Measurements from ENCODE around the gene MT4. TPM values are rescaled to one million over a fixed set of nuclear protein-coding genes. Genes with fewer than 3 reads are reported as not detected.

MT4 gene
- total RNA-seq, 1 experiment from 2014 or later: not detected

DNA sequence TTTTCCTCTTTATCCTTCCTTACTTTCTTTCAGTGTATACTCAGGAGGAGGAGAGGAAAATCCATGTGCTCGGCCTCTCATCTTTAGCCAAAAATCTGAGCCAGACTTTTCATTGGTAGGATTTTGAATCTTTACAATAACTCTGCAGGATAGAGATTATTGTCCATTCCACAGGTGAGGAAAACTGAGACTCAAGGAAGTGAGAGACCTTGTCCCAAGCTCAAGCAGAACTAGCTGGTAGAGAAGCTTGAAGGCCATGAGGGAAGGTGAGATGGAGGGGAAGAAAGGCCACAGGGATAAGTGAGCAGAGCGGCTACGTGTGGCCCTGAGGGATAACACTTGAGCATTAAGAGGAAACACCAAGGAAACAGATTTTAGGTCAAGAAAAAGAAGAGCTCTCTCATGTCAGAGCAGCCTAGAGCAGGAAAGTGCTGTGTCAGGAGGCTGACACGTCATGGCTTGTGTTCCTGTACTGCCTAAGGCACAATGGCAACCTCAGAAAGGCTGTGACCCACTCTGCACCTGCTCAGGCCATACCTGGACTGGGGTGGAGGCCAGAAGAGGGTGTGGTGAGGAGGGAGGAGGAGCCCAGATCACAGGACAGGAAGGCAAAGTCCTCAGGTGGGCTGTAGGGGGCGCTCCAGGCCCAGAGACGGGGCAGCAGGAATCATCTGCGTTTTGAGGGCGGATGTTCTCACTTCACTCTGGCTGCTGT, 11.9 kb downstream of the MT4 start (continued):
- TF ChIP-seq, protein P1, sequence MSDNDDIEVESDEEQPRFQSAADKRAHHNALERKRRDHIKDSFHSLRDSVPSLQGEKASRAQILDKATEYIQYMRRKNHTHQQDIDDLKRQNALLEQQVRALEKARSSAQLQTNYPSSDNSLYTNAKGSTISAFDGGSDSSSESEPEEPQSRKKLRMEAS (CRISPR knock-in tag; IDR thresholded peaks at IDR 0.05): no peak
- no peak for TF ChIP-seq ZNF396 (CRISPR knock-in tag; IDR thresholded peaks at IDR 0.05; ENCODE audit: borderline replicate concordance)
- peak; percentile 34; the same call in 1 of the 2 replicates for TF ChIP-seq GABPB1 (CRISPR knock-in tag; IDR thresholded peaks at IDR 0.05)
- no peak for TF ChIP-seq SMAD3 (CRISPR knock-in tag; IDR thresholded peaks at IDR 0.05; ENCODE audit: borderline replicate concordance)
- TF ChIP-seq HMGA2 (CRISPR knock-in tag; IDR thresholded peaks at IDR 0.05): no peak
- TF ChIP-seq, protein P2, sequence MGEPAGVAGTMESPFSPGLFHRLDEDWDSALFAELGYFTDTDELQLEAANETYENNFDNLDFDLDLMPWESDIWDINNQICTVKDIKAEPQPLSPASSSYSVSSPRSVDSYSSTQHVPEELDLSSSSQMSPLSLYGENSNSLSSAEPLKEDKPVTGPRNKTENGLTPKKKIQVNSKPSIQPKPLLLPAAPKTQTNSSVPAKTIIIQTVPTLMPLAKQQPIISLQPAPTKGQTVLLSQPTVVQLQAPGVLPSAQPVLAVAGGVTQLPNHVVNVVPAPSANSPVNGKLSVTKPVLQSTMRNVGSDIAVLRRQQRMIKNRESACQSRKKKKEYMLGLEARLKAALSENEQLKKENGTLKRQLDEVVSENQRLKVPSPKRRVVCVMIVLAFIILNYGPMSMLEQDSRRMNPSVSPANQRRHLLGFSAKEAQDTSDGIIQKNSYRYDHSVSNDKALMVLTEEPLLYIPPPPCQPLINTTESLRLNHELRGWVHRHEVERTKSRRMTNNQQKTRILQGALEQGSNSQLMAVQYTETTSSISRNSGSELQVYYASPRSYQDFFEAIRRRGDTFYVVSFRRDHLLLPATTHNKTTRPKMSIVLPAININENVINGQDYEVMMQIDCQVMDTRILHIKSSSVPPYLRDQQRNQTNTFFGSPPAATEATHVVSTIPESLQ (CRISPR knock-in tag; IDR thresholded peaks at IDR 0.05): no peak

DNA sequence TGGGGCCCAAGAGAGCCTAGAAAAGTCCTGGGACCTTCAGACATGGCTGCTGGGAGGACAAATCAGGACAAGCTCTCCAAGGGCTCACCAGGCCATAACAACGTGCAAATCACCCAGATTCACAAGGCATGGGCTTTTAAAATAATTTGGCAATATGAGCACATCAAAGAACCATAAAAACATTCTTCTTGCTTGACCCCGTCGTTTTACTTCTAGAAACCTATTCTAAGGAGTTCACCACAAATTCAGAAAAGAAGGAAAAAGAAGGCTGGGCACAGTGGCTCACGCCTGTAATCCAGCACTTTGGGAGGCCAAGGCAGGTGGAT, 12.4 kb downstream of the MT4 start:
- Mint-ChIP-seq H3K36me3 (no peaks in the 10 kb centered on the region), H3K4me1 (no peaks in the 10 kb centered on the region), H3K9me3 (peaks cover 11% of the 10 kb centered on the region), H3K27me3 (ENCODE audit: low read depth) (peaks cover 4% of the 10 kb centered on the region), H3K27ac (no peak overlapping the region), H3K4me3 (no peak overlapping the region)
- POLR2A ChIA-PET: interaction anchor here (0.5 kb wide), 1 partner anchor 226 kb away, joined by 4 read pairs; no protein-coding TSS in a partner anchor
- no peak for DNase-seq (ENCODE audit: low spot score)
- CTCF ChIA-PET: interaction anchor here (0.8 to 3.0 kb wide), 7 partner anchors 15 to 216 kb away, joined by 3 to 24 read pairs (median 6); no protein-coding TSS in a partner anchor
- TF ChIP-seq ELF4 (CRISPR knock-in tag; IDR thresholded peaks at IDR 0.05; ENCODE audit: low read depth): no peak
- TF ChIP-seq, protein P1 (CRISPR knock-in tag; IDR thresholded peaks at IDR 0.05): no peak
- no peak for TF ChIP-seq NFATC4 (CRISPR knock-in tag; IDR thresholded peaks at IDR 0.05)
- TF ChIP-seq, protein P3, sequence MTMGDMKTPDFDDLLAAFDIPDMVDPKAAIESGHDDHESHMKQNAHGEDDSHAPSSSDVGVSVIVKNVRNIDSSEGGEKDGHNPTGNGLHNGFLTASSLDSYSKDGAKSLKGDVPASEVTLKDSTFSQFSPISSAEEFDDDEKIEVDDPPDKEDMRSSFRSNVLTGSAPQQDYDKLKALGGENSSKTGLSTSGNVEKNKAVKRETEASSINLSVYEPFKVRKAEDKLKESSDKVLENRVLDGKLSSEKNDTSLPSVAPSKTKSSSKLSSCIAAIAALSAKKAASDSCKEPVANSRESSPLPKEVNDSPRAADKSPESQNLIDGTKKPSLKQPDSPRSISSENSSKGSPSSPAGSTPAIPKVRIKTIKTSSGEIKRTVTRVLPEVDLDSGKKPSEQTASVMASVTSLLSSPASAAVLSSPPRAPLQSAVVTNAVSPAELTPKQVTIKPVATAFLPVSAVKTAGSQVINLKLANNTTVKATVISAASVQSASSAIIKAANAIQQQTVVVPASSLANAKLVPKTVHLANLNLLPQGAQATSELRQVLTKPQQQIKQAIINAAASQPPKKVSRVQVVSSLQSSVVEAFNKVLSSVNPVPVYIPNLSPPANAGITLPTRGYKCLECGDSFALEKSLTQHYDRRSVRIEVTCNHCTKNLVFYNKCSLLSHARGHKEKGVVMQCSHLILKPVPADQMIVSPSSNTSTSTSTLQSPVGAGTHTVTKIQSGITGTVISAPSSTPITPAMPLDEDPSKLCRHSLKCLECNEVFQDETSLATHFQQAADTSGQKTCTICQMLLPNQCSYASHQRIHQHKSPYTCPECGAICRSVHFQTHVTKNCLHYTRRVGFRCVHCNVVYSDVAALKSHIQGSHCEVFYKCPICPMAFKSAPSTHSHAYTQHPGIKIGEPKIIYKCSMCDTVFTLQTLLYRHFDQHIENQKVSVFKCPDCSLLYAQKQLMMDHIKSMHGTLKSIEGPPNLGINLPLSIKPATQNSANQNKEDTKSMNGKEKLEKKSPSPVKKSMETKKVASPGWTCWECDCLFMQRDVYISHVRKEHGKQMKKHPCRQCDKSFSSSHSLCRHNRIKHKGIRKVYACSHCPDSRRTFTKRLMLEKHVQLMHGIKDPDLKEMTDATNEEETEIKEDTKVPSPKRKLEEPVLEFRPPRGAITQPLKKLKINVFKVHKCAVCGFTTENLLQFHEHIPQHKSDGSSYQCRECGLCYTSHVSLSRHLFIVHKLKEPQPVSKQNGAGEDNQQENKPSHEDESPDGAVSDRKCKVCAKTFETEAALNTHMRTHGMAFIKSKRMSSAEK (CRISPR knock-in tag; IDR thresholded peaks at IDR 0.05; ENCODE audit: borderline replicate concordance): no peak
- no peak for ATAC-seq

DNA sequence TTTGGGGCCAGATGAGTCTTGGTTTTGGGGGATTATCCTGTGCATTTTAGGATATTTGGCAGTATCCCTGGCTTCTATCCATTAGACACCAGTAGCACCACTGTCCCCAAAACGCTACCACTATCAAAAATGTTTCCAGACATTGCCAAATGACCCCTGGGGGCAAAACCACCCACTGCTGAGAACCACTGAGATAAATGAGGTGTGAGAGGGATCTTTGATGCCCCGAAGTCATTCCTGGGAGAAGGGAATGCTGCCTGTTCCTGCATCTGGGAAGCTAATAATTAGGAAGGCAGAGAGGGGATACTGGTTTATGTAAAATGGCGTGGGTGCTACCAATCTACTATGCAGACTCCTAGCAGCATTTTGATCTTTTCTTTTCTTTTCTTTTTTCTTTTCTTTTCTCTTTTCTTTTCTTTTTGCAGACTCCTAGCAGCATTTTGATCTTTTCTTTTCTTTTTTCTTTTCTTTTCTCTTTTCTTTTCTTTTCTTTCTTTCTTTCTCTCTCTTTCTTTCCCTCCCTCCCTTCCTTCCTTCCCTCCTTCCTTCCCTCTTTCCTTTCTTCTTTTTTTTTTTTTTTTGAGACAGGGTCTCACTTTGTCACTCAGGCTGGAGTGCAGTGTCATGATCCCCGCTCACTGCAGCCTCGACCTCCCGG, 15.6 kb downstream of the MT4 start:
- no peak for DNase-seq (ENCODE audit: low spot score)
- Mint-ChIP-seq H3K9me3 (no peaks in the 10 kb centered on the region), H3K27ac (no peak overlapping the region), H3K27me3 (ENCODE audit: low read depth) (peaks cover 3% of the 10 kb centered on the region), H3K4me1 (peaks cover 7% of the 10 kb centered on the region; the same call in 1 of the 2 replicates), H3K4me3 (no peak overlapping the region), H3K36me3 (no peaks in the 10 kb centered on the region)
- ChIA-PET CTCF (interaction anchor here (0.8 to 1.5 kb wide), 4 partner anchors 20 to 121 kb away, joined by 3 to 5 read pairs (median 3); no protein-coding TSS in a partner anchor), POLR2A (interaction anchor here (0.6 kb wide), 1 partner anchor 17 kb away, joined by 3 read pairs; no protein-coding TSS in a partner anchor)
- no peak for ATAC-seq
- TF ChIP-seq NR3C1 (CRISPR knock-in tag; conservative IDR thresholded peaks at IDR 0.05; ENCODE audit: low read depth) (no peak), IRF2 (CRISPR knock-in tag; IDR thresholded peaks at IDR 0.05; ENCODE audit: borderline replicate concordance, low read depth) (no peak), FOXK1 (CRISPR knock-in tag; IDR thresholded peaks at IDR 0.05) (no peak), ZNF671 (CRISPR knock-in tag; IDR thresholded peaks at IDR 0.05) (no peak), ZNF263 (CRISPR knock-in tag; IDR thresholded peaks at IDR 0.05; ENCODE audit: low read depth) (no peak), HMGA2 (CRISPR knock-in tag; IDR thresholded peaks at IDR 0.05) (no peak)
- TF ChIP-seq, protein P4, sequence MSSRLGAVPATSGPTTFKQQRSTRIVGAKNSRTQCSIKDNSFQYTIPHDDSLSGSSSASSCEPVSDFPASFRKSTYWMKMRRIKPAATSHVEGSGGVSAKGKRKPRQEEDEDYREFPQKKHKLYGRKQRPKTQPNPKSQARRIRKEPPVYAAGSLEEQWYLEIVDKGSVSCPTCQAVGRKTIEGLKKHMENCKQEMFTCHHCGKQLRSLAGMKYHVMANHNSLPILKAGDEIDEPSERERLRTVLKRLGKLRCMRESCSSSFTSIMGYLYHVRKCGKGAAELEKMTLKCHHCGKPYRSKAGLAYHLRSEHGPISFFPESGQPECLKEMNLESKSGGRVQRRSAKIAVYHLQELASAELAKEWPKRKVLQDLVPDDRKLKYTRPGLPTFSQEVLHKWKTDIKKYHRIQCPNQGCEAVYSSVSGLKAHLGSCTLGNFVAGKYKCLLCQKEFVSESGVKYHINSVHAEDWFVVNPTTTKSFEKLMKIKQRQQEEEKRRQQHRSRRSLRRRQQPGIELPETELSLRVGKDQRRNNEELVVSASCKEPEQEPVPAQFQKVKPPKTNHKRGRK (CRISPR knock-in tag; IDR thresholded peaks at IDR 0.05; ENCODE audit: borderline replicate concordance): no peak
- TF ChIP-seq, protein P5, sequence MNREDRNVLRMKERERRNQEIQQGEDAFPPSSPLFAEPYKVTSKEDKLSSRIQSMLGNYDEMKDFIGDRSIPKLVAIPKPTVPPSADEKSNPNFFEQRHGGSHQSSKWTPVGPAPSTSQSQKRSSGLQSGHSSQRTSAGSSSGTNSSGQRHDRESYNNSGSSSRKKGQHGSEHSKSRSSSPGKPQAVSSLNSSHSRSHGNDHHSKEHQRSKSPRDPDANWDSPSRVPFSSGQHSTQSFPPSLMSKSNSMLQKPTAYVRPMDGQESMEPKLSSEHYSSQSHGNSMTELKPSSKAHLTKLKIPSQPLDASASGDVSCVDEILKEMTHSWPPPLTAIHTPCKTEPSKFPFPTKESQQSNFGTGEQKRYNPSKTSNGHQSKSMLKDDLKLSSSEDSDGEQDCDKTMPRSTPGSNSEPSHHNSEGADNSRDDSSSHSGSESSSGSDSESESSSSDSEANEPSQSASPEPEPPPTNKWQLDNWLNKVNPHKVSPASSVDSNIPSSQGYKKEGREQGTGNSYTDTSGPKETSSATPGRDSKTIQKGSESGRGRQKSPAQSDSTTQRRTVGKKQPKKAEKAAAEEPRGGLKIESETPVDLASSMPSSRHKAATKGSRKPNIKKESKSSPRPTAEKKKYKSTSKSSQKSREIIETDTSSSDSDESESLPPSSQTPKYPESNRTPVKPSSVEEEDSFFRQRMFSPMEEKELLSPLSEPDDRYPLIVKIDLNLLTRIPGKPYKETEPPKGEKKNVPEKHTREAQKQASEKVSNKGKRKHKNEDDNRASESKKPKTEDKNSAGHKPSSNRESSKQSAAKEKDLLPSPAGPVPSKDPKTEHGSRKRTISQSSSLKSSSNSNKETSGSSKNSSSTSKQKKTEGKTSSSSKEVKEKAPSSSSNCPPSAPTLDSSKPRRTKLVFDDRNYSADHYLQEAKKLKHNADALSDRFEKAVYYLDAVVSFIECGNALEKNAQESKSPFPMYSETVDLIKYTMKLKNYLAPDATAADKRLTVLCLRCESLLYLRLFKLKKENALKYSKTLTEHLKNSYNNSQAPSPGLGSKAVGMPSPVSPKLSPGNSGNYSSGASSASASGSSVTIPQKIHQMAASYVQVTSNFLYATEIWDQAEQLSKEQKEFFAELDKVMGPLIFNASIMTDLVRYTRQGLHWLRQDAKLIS (CRISPR knock-in tag; IDR thresholded peaks at IDR 0.05; ENCODE audit: borderline replicate concordance): no peak
- TF ChIP-seq, protein P1 (CRISPR knock-in tag; IDR thresholded peaks at IDR 0.05): no peak

All from WTC11 (cell line).